ENCODE measurements around the gene LZIC. TPM values are rescaled to one million over a fixed set of nuclear protein-coding genes. Genes with fewer than 3 reads are reported as not detected.

LZIC gene
- total and polyA plus RNA-seq, 7 donors = 23.7 to 50.4 (median 28.8) TPM

DNA sequence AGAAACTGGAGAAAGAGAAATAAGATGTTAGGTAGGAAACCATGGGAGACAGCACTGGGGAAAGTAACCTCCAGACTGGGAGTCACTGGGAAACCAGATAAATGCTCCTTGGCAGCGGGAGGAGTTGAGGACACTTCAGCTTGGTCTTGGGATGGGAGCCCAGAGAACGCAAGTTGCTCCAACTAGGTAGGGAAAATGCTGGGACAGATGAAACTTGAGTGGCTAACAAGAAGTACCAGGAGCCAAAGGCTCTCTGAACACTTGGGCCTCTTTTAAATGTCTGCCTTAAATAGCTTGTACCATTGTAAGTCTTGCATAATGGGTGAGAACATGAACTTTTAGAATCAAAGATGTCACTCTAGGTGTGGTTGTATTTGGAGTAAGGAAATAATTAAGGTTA is 3.1 kb upstream of the LZIC start:
- no peak overlapping the region for H3K27ac ChIP-seq
- DNase-seq = no peak
- no peaks in the 10 kb centered on the region for H3K9me3 ChIP-seq
- H3K36me3 ChIP-seq = peaks cover 0 to 7% (median 2%) of the 10 kb centered on the region in 4 donors
- H3K4me3 ChIP-seq = no peak overlapping the region
- peaks cover 0 to 24% (median 21%) of the 10 kb centered on the region in 4 donors for H3K4me1 ChIP-seq
- WGBS, 2 donors = 97 to 99% methylated on average over 2 of the region's 2 CpGs
- no peak for TF ChIP-seq POLR2A (IDR thresholded peaks at IDR 0.05)
- no peak for TF ChIP-seq EP300 (IDR thresholded peaks at IDR 0.05)
- TF ChIP-seq POLR2AphosphoS5 (IDR thresholded peaks at IDR 0.05) = no peak
- TF ChIP-seq, protein P1, sequence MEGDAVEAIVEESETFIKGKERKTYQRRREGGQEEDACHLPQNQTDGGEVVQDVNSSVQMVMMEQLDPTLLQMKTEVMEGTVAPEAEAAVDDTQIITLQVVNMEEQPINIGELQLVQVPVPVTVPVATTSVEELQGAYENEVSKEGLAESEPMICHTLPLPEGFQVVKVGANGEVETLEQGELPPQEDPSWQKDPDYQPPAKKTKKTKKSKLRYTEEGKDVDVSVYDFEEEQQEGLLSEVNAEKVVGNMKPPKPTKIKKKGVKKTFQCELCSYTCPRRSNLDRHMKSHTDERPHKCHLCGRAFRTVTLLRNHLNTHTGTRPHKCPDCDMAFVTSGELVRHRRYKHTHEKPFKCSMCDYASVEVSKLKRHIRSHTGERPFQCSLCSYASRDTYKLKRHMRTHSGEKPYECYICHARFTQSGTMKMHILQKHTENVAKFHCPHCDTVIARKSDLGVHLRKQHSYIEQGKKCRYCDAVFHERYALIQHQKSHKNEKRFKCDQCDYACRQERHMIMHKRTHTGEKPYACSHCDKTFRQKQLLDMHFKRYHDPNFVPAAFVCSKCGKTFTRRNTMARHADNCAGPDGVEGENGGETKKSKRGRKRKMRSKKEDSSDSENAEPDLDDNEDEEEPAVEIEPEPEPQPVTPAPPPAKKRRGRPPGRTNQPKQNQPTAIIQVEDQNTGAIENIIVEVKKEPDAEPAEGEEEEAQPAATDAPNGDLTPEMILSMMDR (IDR thresholded peaks at IDR 0.05) = no peak
- no peaks in the 10 kb centered on the region for H3K27me3 ChIP-seq
- intact Hi-C loops (cut with DNase I) = loop anchor here (10.0 kb wide), 3 partner anchors 208 to 478 kb away; no protein-coding TSS in a partner anchor

DNA sequence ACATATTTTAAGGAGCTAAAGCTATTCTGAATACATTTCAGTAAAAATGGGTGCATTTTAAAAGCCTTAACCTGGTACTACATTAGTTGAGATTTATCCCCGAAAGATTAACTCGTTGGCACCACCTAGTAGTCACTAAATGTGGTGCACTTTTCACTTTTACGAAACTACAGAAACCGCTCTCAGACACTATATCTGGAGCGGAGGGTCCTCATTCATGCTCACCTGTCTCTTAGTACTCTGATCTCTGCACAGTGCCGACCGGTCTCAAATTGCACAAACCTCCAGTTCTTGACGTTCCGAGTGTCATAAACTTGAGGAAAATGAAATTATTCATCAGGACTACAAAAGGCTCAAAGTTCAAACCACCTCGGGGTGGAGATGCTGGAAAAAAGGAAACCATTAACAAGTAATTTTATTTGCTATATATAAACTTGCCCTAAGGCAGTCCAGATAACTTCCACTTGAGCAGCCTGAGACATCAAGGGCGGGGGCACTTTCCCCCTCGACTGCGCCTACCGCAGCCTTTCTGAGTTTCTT is 722 bp downstream of the LZIC start:
- WGBS, 2 donors = 0 to 1% methylated on average over 14 of the region's 14 CpGs

DNA sequence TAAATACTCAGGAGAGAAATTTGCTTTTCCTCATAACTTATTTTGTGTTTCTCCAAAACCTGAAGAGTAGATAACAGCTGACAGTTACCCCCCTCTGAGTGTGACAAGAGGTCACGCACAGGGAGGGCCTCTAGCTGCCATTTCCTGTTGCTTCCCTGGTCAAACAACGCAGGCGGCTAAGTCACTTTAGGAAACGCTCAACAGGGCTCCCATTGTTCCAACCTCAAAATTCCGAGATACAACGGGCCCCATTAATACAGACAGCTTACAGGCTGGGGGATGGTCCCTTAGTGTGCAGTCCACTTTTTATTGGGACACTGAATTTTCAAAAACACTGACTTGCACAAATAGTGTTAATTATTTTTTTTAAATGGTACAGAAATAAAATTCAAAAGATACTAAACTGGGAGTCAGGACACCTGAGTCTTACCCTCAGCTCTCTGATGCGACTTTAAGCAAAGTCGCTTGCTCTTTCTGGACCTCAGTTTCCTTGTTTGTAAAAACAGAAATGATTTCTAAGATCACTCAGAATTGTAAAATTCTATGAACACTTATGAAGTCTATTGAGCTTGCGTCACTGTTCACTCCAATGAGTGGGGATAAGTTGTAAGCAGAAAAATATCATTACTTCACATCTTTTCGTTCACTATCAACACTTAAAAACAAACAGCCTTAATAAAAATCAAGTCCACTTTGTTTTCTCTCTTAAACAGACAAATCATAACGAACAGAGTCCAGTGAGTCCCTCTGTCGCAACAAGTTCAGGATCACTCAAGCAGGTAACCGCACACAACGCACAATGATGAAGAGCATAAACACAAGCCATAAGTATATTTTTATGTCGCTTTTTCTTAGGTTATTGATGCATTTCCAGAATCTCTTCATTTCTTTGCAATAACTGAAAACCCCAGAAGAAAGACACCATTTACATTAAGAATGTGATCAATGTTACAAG is 13.5 kb downstream of the LZIC start:
- H3K36me3 ChIP-seq = peaks cover 0 to 67% (median 19%) of the 10 kb centered on the region in 4 donors
- H3K4me1 ChIP-seq = no peaks in the 10 kb centered on the region
- no peaks in the 10 kb centered on the region for H3K27me3 ChIP-seq
- intact Hi-C loops (cut with DNase I) = no loop called here
- WGBS, 2 donors = 85 to 90% methylated on average over 15 of the region's 15 CpGs
- TF ChIP-seq EP300 (IDR thresholded peaks at IDR 0.05) (no peak), POLR2AphosphoS5 (IDR thresholded peaks at IDR 0.05) (no peak), POLR2A (IDR thresholded peaks at IDR 0.05) (no peak)
- TF ChIP-seq, protein P1 (IDR thresholded peaks at IDR 0.05) = no peak
- peak overlapping the region in 1 of 4 donors; percentile 21 for H3K27ac ChIP-seq
- H3K4me3 ChIP-seq = no peak overlapping the region
- DNase-seq = no peak
- no peaks in the 10 kb centered on the region for H3K9me3 ChIP-seq

More for the DNA sequence above, 722 bp downstream of the LZIC start:
- Histone ChIP-seq H3K27me3 (no peaks in the 10 kb centered on the region), H3K9me3 (no peaks in the 10 kb centered on the region), H3K36me3 (peaks cover 0 to 19% (median 2%) of the 10 kb centered on the region in 4 donors), H3K27ac (peak overlapping the region; percentile 87 to 91 (median 88)), H3K4me3 (peak overlapping the region; percentile 65 to 75 (median 72)), H3K4me1 (peaks cover 0 to 22% (median 20%) of the 10 kb centered on the region in 4 donors)
- intact Hi-C loops (cut with DNase I) = loop anchor here (2.0 to 10.0 kb wide), 5 partner anchors 32 to 482 kb away; partner anchors contain the start of genes CTNNBIP1 and UBE4B
- TF ChIP-seq POLR2AphosphoS5 (IDR thresholded peaks at IDR 0.05) (no peak), POLR2A (IDR thresholded peaks at IDR 0.05) (no peak), EP300 (IDR thresholded peaks at IDR 0.05) (no peak)
- TF ChIP-seq, protein P1 (IDR thresholded peaks at IDR 0.05) = peak in 3 of 4 experiments; percentile 29 to 35 (median 30)
- DNase-seq = no peak

DNA sequence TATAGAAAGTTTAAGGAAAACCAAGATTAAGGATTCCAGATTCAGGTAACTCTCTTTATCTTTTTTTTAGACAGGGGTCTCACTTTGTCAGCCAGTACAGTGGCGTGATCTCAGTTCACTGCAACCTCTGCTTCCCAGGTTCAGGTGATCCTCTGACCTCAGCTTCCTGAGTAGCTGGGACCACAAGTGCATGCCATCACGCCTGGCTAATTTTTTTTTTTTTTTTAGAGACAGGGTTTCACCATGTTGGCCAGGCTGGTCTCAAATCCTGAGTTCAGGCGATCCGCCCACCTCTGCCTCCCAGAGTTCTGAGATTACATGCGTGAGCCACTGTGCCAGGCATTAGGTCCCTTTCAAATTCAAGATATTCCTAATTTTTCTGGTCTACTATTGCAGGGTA is 15.9 kb downstream of the LZIC start:
- 85 to 93% methylated on average over 5 of the region's 5 CpGs for WGBS, 2 donors
- Histone ChIP-seq H3K4me1 (no peaks in the 10 kb centered on the region), H3K36me3 (peaks cover 0 to 45% (median 5%) of the 10 kb centered on the region in 4 donors), H3K9me3 (no peaks in the 10 kb centered on the region), H3K27me3 (no peaks in the 10 kb centered on the region), H3K27ac (no peak overlapping the region), H3K4me3 (no peak overlapping the region)
- TF ChIP-seq POLR2AphosphoS5 (IDR thresholded peaks at IDR 0.05) (no peak), POLR2A (IDR thresholded peaks at IDR 0.05) (no peak), EP300 (IDR thresholded peaks at IDR 0.05) (no peak)
- TF ChIP-seq, protein P1 (IDR thresholded peaks at IDR 0.05) = no peak
- DNase-seq = no peak
- intact Hi-C loops (cut with DNase I) = no loop called here

Data from sigmoid colon (tissue), 7 donors.